A673 (cell line): ENCODE results near the gene LRPPRC.

Source experiments
- EZH2 ChIP-seq: fragments of 200-600 bp; sonication (generic); IDR thresholded peaks from 2 replicates; pipeline ENCODE4 v1.6.1; 2017; ENCODE audit warnings: borderline replicate concordance, low read depth, mild to moderate bottlenecking, mixed read lengths, antibody characterized with exemption, low read length; ENCODE audit not compliant: poor library complexity, severe bottlenecking
- TF ChIP-seq, protein P1 (sequence below): fragments of 300-800, 200-600 bp; sonication (generic); conservative IDR thresholded peaks from 2 replicates; pipeline ENCODE4 v1.5.1; 2017; ENCODE audit warnings: low read depth, mild to moderate bottlenecking, antibody characterized with exemption, low read length, moderate library complexity, mixed read lengths

DNA sequence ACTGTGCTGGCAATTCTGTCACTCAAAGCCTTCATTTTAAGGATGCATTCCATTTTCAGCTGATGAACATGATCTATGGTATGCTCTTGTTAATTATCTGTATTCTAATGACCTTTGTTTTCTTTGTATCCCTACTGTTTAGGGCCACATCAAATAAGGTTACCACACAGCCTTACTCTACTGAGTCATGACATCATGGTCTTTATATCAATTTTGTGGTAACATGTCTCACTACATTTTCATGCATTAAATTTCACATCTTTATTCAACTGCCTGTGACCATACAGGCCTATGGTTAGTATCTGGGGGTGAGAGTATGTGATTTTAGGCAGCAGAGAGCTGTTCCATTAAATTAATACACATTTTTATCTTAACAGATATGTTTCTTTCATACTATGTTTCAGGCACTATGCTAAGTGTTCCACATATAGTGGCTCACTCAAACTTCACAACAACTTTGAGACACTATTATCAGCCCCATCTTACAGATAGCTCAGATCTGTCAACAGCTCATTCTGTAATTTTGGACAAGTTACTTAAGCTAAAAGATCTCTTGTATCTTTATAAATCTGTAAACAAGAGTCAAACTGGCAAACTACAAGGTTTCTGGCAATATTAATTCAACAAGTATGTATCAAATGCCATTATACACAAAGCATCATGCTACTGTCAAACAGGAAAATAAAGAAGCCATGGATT lies 18.0 kb downstream of the LRPPRC start:
- TF ChIP-seq EZH2: no peak
- TF ChIP-seq, protein P1, sequence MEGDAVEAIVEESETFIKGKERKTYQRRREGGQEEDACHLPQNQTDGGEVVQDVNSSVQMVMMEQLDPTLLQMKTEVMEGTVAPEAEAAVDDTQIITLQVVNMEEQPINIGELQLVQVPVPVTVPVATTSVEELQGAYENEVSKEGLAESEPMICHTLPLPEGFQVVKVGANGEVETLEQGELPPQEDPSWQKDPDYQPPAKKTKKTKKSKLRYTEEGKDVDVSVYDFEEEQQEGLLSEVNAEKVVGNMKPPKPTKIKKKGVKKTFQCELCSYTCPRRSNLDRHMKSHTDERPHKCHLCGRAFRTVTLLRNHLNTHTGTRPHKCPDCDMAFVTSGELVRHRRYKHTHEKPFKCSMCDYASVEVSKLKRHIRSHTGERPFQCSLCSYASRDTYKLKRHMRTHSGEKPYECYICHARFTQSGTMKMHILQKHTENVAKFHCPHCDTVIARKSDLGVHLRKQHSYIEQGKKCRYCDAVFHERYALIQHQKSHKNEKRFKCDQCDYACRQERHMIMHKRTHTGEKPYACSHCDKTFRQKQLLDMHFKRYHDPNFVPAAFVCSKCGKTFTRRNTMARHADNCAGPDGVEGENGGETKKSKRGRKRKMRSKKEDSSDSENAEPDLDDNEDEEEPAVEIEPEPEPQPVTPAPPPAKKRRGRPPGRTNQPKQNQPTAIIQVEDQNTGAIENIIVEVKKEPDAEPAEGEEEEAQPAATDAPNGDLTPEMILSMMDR: no peak
